Astrocyte (in vitro differentiated cells and primary cell): Measurements from ENCODE around the gene CDH13. TPM values are rescaled to one million over a fixed set of nuclear protein-coding genes. Genes with fewer than 3 reads are reported as not detected.

ENCODE experiments used
- DNase-seq: peaks from one replicate; pipeline ENCODE4 v3.0.0-alpha.2; 2010; ENCODE audit warnings: low read depth
- FAIRE-seq: peaks from 2 replicates; lab custom pipeline; 2011; peaks lifted over from hg19 to GRCh38; lab: Jason Lieb, UNC
- H2AFZ ChIP-seq: 2 replicates; pipeline ENCODE4 v1.6.0; 2012; ENCODE audit warnings: low read depth, low read length, inconsistent platforms
- H3K27ac ChIP-seq: 2 replicates; pipeline ENCODE4 v1.5.1; 2011; ENCODE audit warnings: low read depth, low read length, inconsistent platforms
- H3K27me3 ChIP-seq: 2 replicates; pipeline ENCODE4 v1.6.0; 2011; ENCODE audit warnings: low read length, inconsistent platforms; ENCODE audit not compliant: insufficient read depth
- H3K36me3 ChIP-seq: 2 replicates; pipeline ENCODE4 v1.5.1; 2011; ENCODE audit warnings: low read length, inconsistent platforms; ENCODE audit not compliant: insufficient read depth
- H3K4me1 ChIP-seq: 2 replicates; pipeline ENCODE4 v1.5.1; 2011; ENCODE audit warnings: low read length, inconsistent platforms; ENCODE audit not compliant: insufficient read depth
- H3K4me2 ChIP-seq: 2 replicates; pipeline ENCODE4 v1.6.0; 2012; ENCODE audit warnings: low read length, inconsistent platforms
- H3K4me3 ChIP-seq: 2 replicates; pipeline ENCODE4 v1.5.1; 2011; ENCODE audit warnings: low read depth, mild to moderate bottlenecking, low read length, inconsistent platforms; ENCODE audit not compliant: insufficient read depth
- H3K79me2 ChIP-seq: 2 replicates; pipeline ENCODE4 v1.6.0; 2012; ENCODE audit warnings: mild to moderate bottlenecking, low read length, inconsistent platforms; ENCODE audit not compliant: insufficient read depth
- H3K9ac ChIP-seq: 2 replicates; pipeline ENCODE4 v1.6.0; 2012; ENCODE audit warnings: mild to moderate bottlenecking, low read length, inconsistent platforms
- H3K9me3 ChIP-seq: 2 replicates; pipeline ENCODE4 v1.5.1; 2012; ENCODE audit warnings: low read depth, mild to moderate bottlenecking, low read length, inconsistent platforms; ENCODE audit not compliant: insufficient read depth
- H4K20me1 ChIP-seq: 2 replicates; pipeline ENCODE4 v1.6.0; 2012; ENCODE audit warnings: low read length, inconsistent platforms; ENCODE audit not compliant: insufficient read depth
- H3K27ac Mint-ChIP-seq: one replicate; pipeline ENCODE4 v1.8.0; 2021; ENCODE audit warnings: mild to moderate bottlenecking, mixed read lengths; ENCODE audit not compliant: unreplicated experiment
- H3K27me3 Mint-ChIP-seq: one replicate; pipeline ENCODE4 v1.8.0; 2021; ENCODE audit warnings: low read depth, mixed read lengths; ENCODE audit not compliant: unreplicated experiment
- H3K36me3 Mint-ChIP-seq: one replicate; pipeline ENCODE4 v1.8.0; 2021; ENCODE audit warnings: low read depth, mixed read lengths; ENCODE audit not compliant: unreplicated experiment
- H3K4me1 Mint-ChIP-seq: one replicate; pipeline ENCODE4 v1.8.0; 2021; ENCODE audit warnings: low read depth, mixed read lengths; ENCODE audit not compliant: unreplicated experiment
- H3K4me3 Mint-ChIP-seq: one replicate; pipeline ENCODE4 v1.8.0; 2021; ENCODE audit warnings: mild to moderate bottlenecking, moderate library complexity, mixed read lengths; ENCODE audit not compliant: unreplicated experiment
- H3K9me3 Mint-ChIP-seq: one replicate; pipeline ENCODE4 v1.8.0; 2021; ENCODE audit warnings: mild to moderate bottlenecking, mixed read lengths; ENCODE audit not compliant: unreplicated experiment
- EZH2 ChIP-seq: IDR thresholded peaks from 2 replicates; pipeline ENCODE4 v1.6.1; 2012; ENCODE audit warnings: mild to moderate bottlenecking, low read length, inconsistent platforms; ENCODE audit not compliant: insufficient read depth
- total RNA-seq: library from RNA; stranded (reverse); gene quantifications from 2 replicates; pipeline ENCODE4 v1.2.1, GENCODE V29; 2021
- TF ChIP-seq, protein P1 (sequence below): IDR thresholded peaks from 2 replicates; pipeline ENCODE4 v1.5.1; 2011; ENCODE audit warnings: low read depth, mild to moderate bottlenecking, inconsistent platforms, low read length, moderate library complexity; ENCODE audit not compliant: insufficient read depth

Gene CDH13
- total RNA-seq, 1 donor from 2014 or later: 41.7 TPM

GRCh38 chr16:83549316-83550182 lies 922.8 kb downstream of the CDH13 start:
- Histone ChIP-seq H3K9me3 (no peaks in the 10 kb centered on the region), H3K36me3 (no peaks in the 10 kb centered on the region), H3K27ac (no peak overlapping the region), H3K9ac (no peak overlapping the region), H4K20me1 (no peaks in the 10 kb centered on the region), H3K27me3 (no peaks in the 10 kb centered on the region), H2AFZ (no peak overlapping the region), H3K4me3 (no peak overlapping the region), H3K4me2 (no peak overlapping the region), H3K79me2 (no peaks in the 10 kb centered on the region), H3K4me1 (peaks cover 5% of the 10 kb centered on the region)
- peaks cover 4% of the 10 kb centered on the region for H3K9me3 Mint-ChIP-seq
- peaks cover 10% of the 10 kb centered on the region for H3K27me3 Mint-ChIP-seq
- no peak overlapping the region for H3K4me3 Mint-ChIP-seq
- FAIRE-seq: no peak
- H3K4me1 Mint-ChIP-seq: peaks cover 13% of the 10 kb centered on the region
- TF ChIP-seq, protein P1, sequence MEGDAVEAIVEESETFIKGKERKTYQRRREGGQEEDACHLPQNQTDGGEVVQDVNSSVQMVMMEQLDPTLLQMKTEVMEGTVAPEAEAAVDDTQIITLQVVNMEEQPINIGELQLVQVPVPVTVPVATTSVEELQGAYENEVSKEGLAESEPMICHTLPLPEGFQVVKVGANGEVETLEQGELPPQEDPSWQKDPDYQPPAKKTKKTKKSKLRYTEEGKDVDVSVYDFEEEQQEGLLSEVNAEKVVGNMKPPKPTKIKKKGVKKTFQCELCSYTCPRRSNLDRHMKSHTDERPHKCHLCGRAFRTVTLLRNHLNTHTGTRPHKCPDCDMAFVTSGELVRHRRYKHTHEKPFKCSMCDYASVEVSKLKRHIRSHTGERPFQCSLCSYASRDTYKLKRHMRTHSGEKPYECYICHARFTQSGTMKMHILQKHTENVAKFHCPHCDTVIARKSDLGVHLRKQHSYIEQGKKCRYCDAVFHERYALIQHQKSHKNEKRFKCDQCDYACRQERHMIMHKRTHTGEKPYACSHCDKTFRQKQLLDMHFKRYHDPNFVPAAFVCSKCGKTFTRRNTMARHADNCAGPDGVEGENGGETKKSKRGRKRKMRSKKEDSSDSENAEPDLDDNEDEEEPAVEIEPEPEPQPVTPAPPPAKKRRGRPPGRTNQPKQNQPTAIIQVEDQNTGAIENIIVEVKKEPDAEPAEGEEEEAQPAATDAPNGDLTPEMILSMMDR: no peak
- TF ChIP-seq EZH2: no peak
- no peak for DNase-seq
- no peaks in the 10 kb centered on the region for H3K36me3 Mint-ChIP-seq
- no peak overlapping the region for H3K27ac Mint-ChIP-seq

GRCh38 chr16:83550183-83550569 lies 923.4 kb downstream of the CDH13 start:
- H3K4me1 Mint-ChIP-seq: peaks cover 13% of the 10 kb centered on the region
- no peak overlapping the region for H3K4me2 ChIP-seq
- peaks cover 5% of the 10 kb centered on the region for H3K4me1 ChIP-seq
- H3K27ac Mint-ChIP-seq: no peak overlapping the region
- peaks cover 4% of the 10 kb centered on the region for H3K9me3 Mint-ChIP-seq
- no peak for FAIRE-seq
- H3K27me3 ChIP-seq: no peaks in the 10 kb centered on the region
- no peaks in the 10 kb centered on the region for H3K9me3 ChIP-seq
- H3K9ac ChIP-seq: no peak overlapping the region
- H3K36me3 ChIP-seq: no peaks in the 10 kb centered on the region
- no peak overlapping the region for H3K27ac ChIP-seq
- H2AFZ ChIP-seq: no peak overlapping the region
- no peak for TF ChIP-seq EZH2
- TF ChIP-seq, protein P1: no peak
- H3K79me2 ChIP-seq: no peaks in the 10 kb centered on the region
- no peak overlapping the region for H3K4me3 Mint-ChIP-seq
- H3K4me3 ChIP-seq: no peak overlapping the region
- peaks cover 9% of the 10 kb centered on the region for H3K27me3 Mint-ChIP-seq
- no peaks in the 10 kb centered on the region for H3K36me3 Mint-ChIP-seq
- no peak for DNase-seq
- H4K20me1 ChIP-seq: no peaks in the 10 kb centered on the region

DNA sequence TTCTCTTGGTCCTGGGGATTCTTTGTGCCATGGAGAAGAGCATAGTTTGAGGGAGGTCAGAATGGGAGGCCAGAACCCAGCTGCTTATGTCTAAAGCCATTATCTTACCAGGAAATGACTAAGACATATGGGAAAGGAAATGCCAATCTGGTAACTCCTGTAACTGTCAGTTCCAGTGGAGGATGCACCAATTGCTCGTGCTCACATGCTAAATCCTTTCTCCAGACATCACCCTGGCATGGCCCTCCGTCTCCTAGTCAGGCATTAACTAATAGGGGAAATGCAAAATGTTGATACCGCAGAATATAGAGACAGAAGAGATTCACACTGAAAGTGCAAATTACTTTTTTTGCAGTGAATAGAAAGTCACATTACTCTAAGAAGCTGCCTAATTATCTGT lies 925.5 kb downstream of the CDH13 start:
- peak; percentile 56 for FAIRE-seq
- H3K9me3 Mint-ChIP-seq: peaks cover 4% of the 10 kb centered on the region
- Histone ChIP-seq H3K27ac (no peak overlapping the region), H2AFZ (no peak overlapping the region), H3K4me2 (peak overlapping the region; percentile 23), H3K9me3 (no peaks in the 10 kb centered on the region), H3K79me2 (no peaks in the 10 kb centered on the region), H4K20me1 (no peaks in the 10 kb centered on the region), H3K27me3 (no peaks in the 10 kb centered on the region), H3K4me1 (peaks cover 5% of the 10 kb centered on the region), H3K9ac (no peak overlapping the region), H3K4me3 (no peak overlapping the region), H3K36me3 (no peaks in the 10 kb centered on the region)
- DNase-seq: peak; percentile 38
- H3K27ac Mint-ChIP-seq: peak overlapping the region; percentile 64
- H3K4me1 Mint-ChIP-seq: peaks cover 13% of the 10 kb centered on the region
- TF ChIP-seq, protein P1: no peak
- TF ChIP-seq EZH2: no peak
- H3K4me3 Mint-ChIP-seq: no peak overlapping the region
- H3K36me3 Mint-ChIP-seq: no peaks in the 10 kb centered on the region
- peaks cover 3% of the 10 kb centered on the region for H3K27me3 Mint-ChIP-seq
